NCI-H510A (cell line): ENCODE data around the gene DIS3.
A peak's percentile ranks its signal among the peaks of the same experiment; 100 is the strongest.
"Not testable (repeated sequence)": the region's sequence is repeated elsewhere in the genome, so short reads cannot be mapped to it uniquely, and the experiment has no call there.

Experiments
- DNase-seq: peaks from one replicate; lab custom pipeline; 2025; lab: John Stamatoyannopoulos, UW

The DIS3 gene, protein sequence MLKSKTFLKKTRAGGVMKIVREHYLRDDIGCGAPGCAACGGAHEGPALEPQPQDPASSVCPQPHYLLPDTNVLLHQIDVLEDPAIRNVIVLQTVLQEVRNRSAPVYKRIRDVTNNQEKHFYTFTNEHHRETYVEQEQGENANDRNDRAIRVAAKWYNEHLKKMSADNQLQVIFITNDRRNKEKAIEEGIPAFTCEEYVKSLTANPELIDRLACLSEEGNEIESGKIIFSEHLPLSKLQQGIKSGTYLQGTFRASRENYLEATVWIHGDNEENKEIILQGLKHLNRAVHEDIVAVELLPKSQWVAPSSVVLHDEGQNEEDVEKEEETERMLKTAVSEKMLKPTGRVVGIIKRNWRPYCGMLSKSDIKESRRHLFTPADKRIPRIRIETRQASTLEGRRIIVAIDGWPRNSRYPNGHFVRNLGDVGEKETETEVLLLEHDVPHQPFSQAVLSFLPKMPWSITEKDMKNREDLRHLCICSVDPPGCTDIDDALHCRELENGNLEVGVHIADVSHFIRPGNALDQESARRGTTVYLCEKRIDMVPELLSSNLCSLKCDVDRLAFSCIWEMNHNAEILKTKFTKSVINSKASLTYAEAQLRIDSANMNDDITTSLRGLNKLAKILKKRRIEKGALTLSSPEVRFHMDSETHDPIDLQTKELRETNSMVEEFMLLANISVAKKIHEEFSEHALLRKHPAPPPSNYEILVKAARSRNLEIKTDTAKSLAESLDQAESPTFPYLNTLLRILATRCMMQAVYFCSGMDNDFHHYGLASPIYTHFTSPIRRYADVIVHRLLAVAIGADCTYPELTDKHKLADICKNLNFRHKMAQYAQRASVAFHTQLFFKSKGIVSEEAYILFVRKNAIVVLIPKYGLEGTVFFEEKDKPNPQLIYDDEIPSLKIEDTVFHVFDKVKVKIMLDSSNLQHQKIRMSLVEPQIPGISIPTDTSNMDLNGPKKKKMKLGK

GRCh38 chr13:72781451-72782439, at the start of gene DIS3, which contains the start of gene PIBF1:
Gene DIS3 (minus strand): TSS chr13:72781900. CDS start chr13:72781832, 68 bp downstream.
Gene PIBF1 (plus strand): TSS chr13:72782133. CDS start chr13:72783470, 1,337 bp downstream.
- peak; percentile 95 for DNase-seq

DNA sequence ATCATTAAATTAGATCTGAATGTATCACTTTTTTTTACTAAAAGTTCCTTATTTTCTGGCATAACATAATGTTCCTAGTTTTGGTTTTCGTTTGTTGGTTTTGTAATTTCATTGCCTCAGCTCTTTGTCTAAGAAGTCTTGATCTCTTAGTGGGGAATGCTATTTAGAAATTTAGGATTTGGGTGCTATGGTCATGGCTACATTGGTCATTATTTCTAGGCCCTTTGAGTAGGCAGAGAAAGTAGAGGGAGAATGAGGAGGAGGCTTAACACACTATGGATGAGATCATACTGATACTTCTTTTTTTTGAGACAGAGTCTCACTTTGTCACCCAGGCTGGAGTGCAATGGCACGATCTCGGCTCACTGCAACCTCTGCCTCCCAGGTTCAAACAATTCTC, 42.0 kb upstream of the DIS3 start:
- no peak for DNase-seq

DNA sequence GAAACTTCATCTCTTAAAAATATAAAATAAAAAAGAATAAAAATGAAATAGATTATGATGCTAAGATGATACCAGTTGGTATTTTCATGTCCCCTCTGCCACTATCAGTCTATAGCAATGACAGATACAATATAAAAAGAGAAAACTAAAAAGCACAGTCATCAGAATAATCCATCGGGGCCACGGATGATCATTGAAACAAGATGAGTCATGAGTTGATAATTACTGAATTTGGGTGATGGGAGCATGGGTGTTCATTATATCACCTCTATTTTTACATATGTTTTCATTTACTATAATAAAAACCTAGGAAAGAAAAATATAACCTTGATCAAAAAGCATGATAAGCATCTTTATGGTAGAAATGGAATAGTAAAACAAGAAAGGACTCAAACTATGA, 41.4 kb upstream of the DIS3 start:
- DNase-seq, result no peak

GRCh38 chr13:72820898-72821279, 39.2 kb upstream of the DIS3 start:
- DNase-seq, result no peak

GRCh38 chr13:72820156-72820897, 38.6 kb upstream of the DIS3 start:
- no peak for DNase-seq

DNA sequence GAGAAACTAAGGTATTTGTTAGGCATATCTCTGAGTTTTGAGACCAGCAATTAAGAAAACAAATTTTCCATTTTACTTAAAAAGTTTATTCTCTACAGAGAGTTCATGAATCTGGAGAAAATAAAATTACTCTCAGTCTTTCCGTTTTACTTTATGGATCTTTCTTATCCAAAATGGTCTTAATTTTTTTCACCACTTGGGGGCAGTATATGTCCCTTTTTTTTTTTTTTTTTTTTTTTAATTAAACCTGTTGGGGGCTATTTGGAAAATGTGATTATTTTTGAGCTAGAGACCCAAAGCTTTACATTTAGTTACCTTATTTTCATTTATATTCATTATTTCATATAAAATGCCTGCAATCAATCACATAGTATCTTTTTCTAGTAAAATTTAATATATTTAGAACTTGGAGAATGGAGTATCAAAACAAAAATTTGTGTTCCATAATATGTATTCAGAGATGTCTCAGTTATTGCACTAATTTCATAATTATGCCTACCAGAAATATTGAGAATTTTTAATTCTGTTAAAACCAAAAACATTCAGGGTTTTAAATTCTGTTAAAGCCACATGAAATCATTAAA, 27.3 kb upstream of the DIS3 start:
- DNase-seq, result no peak

DNA sequence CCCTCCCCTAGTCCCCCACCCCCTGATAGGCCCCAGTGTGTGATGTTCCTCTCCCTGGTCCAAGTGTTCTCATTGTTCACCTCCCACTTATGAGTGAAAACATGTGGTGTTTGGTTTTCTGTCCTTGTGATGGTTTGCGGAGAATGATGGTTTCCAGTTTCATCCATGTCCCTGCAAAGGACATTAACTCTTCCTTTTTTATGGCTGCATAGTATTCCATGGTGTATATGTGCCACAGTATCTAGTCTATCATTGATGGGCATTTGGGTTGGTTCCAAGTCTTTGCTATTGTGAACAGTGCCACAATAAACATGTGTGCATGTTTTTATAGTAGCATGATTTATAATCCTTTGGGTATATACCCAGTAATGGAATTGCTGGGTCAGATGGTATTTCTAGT, 24.8 kb upstream of the DIS3 start:
- not testable (repeated sequence) for DNase-seq

GRCh38 chr13:72805676-72806346, 24.1 kb upstream of the DIS3 start:
- no peak for DNase-seq

DNA sequence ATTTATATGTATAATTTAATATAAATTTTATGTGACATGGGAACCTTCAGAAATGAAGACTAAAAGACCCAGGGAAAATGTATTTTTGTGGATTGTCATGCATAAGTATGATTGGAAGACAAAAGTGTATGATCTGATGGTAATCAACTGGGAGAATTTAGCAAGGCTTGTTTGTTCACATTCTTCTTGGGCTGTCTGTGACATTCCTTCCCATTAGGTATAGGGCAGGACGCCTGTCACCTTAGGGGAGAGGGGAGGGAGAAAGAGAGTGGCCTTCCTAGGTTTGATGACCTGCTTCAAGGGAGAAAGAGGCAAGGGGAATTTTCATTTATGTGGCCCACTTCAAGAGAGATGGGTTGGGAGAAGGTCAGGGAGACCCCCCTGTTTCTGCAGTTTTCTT, 22.6 kb upstream of the DIS3 start:
- no peak for DNase-seq

DNA sequence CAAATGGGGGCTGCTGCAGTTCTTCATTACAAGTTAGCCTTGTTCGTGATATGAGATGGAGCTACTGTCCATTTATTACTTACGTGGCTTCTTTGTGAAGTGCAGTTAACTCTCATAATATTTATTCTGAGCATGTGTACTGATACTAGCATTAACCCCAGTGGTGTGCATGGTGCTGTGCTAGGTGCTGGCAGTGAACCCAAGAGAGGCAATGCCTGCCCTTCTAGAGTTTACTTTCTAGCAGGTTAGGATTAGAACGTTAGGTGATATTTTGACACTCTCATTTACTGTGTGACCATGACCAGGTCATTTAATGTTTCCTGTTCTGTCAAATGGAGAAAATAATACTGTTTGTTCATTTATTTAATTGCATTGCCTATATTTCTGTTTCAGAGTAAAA, 17.1 kb upstream of the DIS3 start:
- DNase-seq, result no peak

- DNase-seq, result no peak
These were observed 10.9 kb upstream of the DIS3 start for GRCh38 chr13:72792640-72793039.

DNA sequence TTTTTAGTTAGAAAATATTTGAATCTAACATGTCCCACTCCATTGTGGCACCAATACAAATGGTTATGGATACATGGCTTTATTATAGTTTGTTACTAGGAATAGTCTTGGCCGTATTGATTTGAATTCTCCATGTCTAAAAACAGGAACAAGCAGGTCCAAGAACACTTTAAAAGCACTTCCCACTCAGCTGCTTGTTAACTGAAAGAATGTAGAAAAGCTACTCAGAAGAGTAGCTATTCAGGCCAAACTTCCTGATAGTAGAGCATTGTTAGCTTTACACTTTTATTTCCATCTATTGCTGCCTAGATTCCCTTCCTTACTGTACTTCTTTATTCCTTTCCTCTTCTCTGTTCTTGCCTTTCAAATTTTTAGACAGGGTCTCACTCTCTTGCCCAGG, 7.1 kb upstream of the DIS3 start:
- no peak for DNase-seq

GRCh38 chr13:72784679-72785078, 3.0 kb upstream of the DIS3 start:
- not testable (repeated sequence) for DNase-seq

DNA sequence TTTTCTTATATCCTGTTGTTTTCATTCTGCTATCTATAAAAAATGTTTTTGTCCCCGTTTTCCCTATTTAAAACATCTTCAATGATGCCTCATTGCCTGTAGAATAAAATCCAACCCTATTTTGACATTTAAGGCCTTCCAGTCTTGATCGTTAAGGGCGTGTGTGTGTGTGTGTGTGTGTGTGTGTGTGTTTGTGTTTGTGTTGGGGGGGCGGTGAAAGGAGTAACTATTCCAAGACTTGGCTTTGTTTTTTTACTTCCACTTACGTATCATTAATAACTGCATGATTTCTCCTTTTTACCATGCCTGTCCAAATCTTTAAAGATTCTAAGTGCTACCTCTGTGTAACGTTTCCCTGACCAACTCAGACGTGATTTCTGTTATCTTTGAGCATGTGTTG, 1.0 kb upstream of the DIS3 start:
- DNase-seq, result no peak

DNA sequence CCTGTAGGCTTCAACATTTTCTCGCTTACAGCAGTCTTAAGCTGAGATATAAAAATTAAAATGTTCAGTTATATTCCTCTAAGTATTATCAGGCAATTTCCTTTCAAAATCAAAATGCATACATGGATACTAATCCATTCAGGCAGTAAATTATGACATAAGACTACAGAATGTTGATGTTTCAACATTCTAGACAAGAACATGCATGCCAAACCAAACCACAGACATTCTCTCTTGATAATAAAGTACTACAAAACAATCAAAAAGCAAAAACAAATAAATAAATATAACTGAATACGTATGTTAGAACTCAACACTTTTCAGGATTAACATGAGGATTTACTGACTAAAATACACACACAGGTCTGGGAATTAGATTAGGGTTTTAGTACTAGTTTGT, 7.7 kb downstream of the DIS3 start:
- no peak for DNase-seq

DNA sequence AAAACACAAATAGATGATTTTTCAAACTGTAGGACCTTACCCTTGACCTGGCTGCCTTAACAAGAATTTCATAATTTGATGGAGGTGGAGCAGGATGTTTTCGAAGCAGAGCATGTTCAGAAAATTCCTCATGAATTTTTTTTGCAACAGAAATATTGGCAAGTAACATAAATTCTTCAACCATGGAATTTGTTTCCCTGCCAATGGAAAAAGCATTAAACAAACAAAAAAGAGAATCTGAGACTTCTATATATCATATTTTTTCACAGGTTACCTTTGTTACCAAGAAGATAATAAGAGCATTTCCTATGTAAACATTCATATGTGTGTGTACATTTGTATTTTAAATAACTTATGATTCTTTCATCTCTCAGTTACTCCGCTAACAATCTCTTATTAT, 18.3 kb downstream of the DIS3 start:
- no peak for DNase-seq

- DNase-seq, result no peak
These were observed 21.5 kb downstream of the DIS3 start for GRCh38 chr13:72760189-72760588.

GRCh38 chr13:72757792-72758535, 23.7 kb downstream of the DIS3 start:
- no peak for DNase-seq

GRCh38 chr13:72754111-72754510, 27.6 kb downstream of the DIS3 start:
- DNase-seq, result no peak
